Activated gamma-delta T cell treated with anti-CD3 and anti-CD28 coated beads, Interleukin-2, amount 50 U/mL, for 16 hours (primary cell): ENCODE measurements around the gene SLAMF6.
"Not testable (repeated sequence)": the region's sequence is repeated elsewhere in the genome, so short reads cannot be mapped to it uniquely, and the experiment has no call there.

ENCODE experiments used
- DNase-seq: peaks from one replicate; pipeline ENCODE4 v3.0.0-alpha.2; 2020; ENCODE audit warnings: low read depth

SLAMF6 gene

GRCh38 chr1:160522622-160523345 lies at the start of gene SLAMF6:
Gene SLAMF6 (minus strand): TSS chr1:160523255. CDS start chr1:160523192, 63 bp downstream.
- no peak for DNase-seq

GRCh38 chr1:160570840-160571239 lies 47.8 kb upstream of the SLAMF6 start:
- no peak for DNase-seq

GRCh38 chr1:160569806-160570205 lies 46.8 kb upstream of the SLAMF6 start:
- DNase-seq = no peak

- DNase-seq = peak; percentile 63
These were observed 45.0 kb upstream of the SLAMF6 start for GRCh38 chr1:160567858-160568682.

- DNase-seq = no peak
These were observed 44.3 kb upstream of the SLAMF6 start for GRCh38 chr1:160567341-160567740.

GRCh38 chr1:160565564-160565963 lies 42.5 kb upstream of the SLAMF6 start:
- DNase-seq = no peak

- DNase-seq = not testable (repeated sequence)
These were observed 40.2 kb upstream of the SLAMF6 start for GRCh38 chr1:160563230-160563629.

- DNase-seq = not testable (repeated sequence)
These were observed 39.7 kb upstream of the SLAMF6 start for GRCh38 chr1:160562745-160563144.

GRCh38 chr1:160560806-160561205 lies 37.8 kb upstream of the SLAMF6 start:
- no peak for DNase-seq

- no peak for DNase-seq
These were observed 37.1 kb upstream of the SLAMF6 start for GRCh38 chr1:160560045-160560705.

- DNase-seq = not testable (repeated sequence)
These were observed 36.4 kb upstream of the SLAMF6 start for GRCh38 chr1:160559437-160559836.

GRCh38 chr1:160558660-160559380 lies 35.8 kb upstream of the SLAMF6 start:
- DNase-seq = no peak

- no peak for DNase-seq
These were observed 30.7 kb upstream of the SLAMF6 start for GRCh38 chr1:160553778-160554177.

- no peak for DNase-seq
These were observed 29.4 kb upstream of the SLAMF6 start for GRCh38 chr1:160552425-160552824.

GRCh38 chr1:160550572-160551034 lies 27.5 kb upstream of the SLAMF6 start:
- DNase-seq = peak; percentile 42

GRCh38 chr1:160549665-160550006 lies 26.6 kb upstream of the SLAMF6 start:
- no peak for DNase-seq

- no peak for DNase-seq
These were observed 26.1 kb upstream of the SLAMF6 start for GRCh38 chr1:160548960-160549664.

GRCh38 chr1:160548183-160548582 lies 25.1 kb upstream of the SLAMF6 start:
- DNase-seq = no peak

- DNase-seq = no peak
These were observed 24.4 kb upstream of the SLAMF6 start for GRCh38 chr1:160547422-160547821.

GRCh38 chr1:160546942-160547341 lies 23.9 kb upstream of the SLAMF6 start:
- DNase-seq = no peak

GRCh38 chr1:160544647-160545046 lies 21.6 kb upstream of the SLAMF6 start:
- DNase-seq = no peak
